B cell (primary cell): ENCODE measurements around the gene NUDT7. TPM values are rescaled to one million over a fixed set of nuclear protein-coding genes. Genes with fewer than 3 reads are reported as not detected.

Experiments
- ATAC-seq: fragments of 200-7000 bp; cut with Tn5 transposase; one replicate; pipeline ENCODE4 v1.10.0; 2021; ENCODE audit warnings: low read depth, mild to moderate bottlenecking, moderate number of reproducible peaks, moderate library complexity
- CTCF ChIA-PET: fragments of 350-600 bp; sonication (Branson Sonifier 250); formaldehyde crosslinking; loops from one replicate; lab custom pipeline; 2021; ENCODE audit warnings: antibody characterized with exemption, inconsistent platforms; lab: Charles Lee
- POLR2A ChIA-PET: fragments of 350-600 bp; sonication (Branson Sonifier 250); formaldehyde crosslinking; loops from one replicate; lab custom pipeline; 2021; ENCODE audit warnings: antibody characterized with exemption; lab: Charles Lee
- DNase-seq: peaks from one replicate; pipeline ENCODE4 v3.0.0; 2013
- H2AFZ ChIP-seq: 2 replicates; pipeline ENCODE4 v1.6.1; 2012; ENCODE audit warnings: mild to moderate bottlenecking, low read depth, low read length; ENCODE audit not compliant: insufficient read depth, poor library complexity, severe bottlenecking
- H3K27ac ChIP-seq, 2 donors: 1 replicate in 1 of 2; 2 replicates in 1 of 2; pipeline ENCODE4 v1.5.1; 2012 to 2013; ENCODE audit warnings: low read length in 2 of 2, mild to moderate bottlenecking in 2 of 2, moderate library complexity in 1 of 2
- H3K27me3 ChIP-seq, 4 experiments: fragments of 200-600 bp in 1 of 4; sonication (generic) in 1 of 4; replicated peaks in 1 of 4; 1 replicate in 2 of 4; 2 replicates in 2 of 4; pipeline versions ENCODE4 v1.6.1 to v1.7.0; 2013 to 2016; ENCODE audit warnings: low read length in 3 of 4, mild to moderate bottlenecking in 2 of 4, mixed read lengths in 1 of 4, moderate library complexity in 1 of 4; ENCODE audit not compliant: insufficient read depth in 4 of 4, control insufficient read depth in 3 of 4; ENCODE audit errors: control extremely low read depth in 1 of 4
- H3K36me3 ChIP-seq, 2 experiments: replicated peaks in 1 of 2; 1 replicate in 1 of 2; 2 replicates in 1 of 2; pipeline versions ENCODE4 v1.6.1 to v1.7.1; 2013; ENCODE audit warnings: low read length in 1 of 2; ENCODE audit not compliant: insufficient read depth in 2 of 2, control insufficient read depth in 1 of 2; ENCODE audit errors: control extremely low read depth in 1 of 2, extremely low read depth in 1 of 2
- H3K4me1 ChIP-seq, 2 donors: fragments of 200-600 bp in 1 of 2; sonication (generic) in 1 of 2; 1 replicate in 1 of 2; 2 replicates in 1 of 2; pipeline versions ENCODE4 v1.5.1 to v1.6.1; 2013 to 2017; ENCODE audit warnings: low read length in 2 of 2; ENCODE audit not compliant: control insufficient read depth in 2 of 2, insufficient read depth in 2 of 2
- H3K4me2 ChIP-seq: replicated peaks from 2 replicates; pipeline ENCODE3; 2012; ENCODE audit warnings: mild to moderate bottlenecking, low read depth, low read length; ENCODE audit not compliant: poor library complexity, severe bottlenecking
- H3K4me3 ChIP-seq, 5 experiments: fragments of 200-600 bp in 1 of 5; sonication (generic) in 1 of 5; 1 replicate in 3 of 5; 2 replicates in 2 of 5; pipeline versions ENCODE4 v1.5.1 to v1.7.0; 2011 to 2016; ENCODE audit warnings: low read length in 4 of 5, mild to moderate bottlenecking in 4 of 5, low read depth in 2 of 5, control low read depth in 1 of 5, moderate library complexity in 1 of 5; ENCODE audit not compliant: insufficient read depth in 1 of 5; ENCODE audit errors: control extremely low read depth in 1 of 5, extremely low read depth in 1 of 5
- H3K79me2 ChIP-seq: fragments of 200-600 bp; sonication (generic); one replicate; pipeline ENCODE4 v1.6.0; 2016; ENCODE audit warnings: low read length; ENCODE audit not compliant: control insufficient read depth, insufficient read depth
- H3K9ac ChIP-seq: fragments of 200-600 bp; sonication (generic); 2 replicates; pipeline ENCODE4 v1.6.1; 2017; ENCODE audit warnings: mild to moderate bottlenecking, low read length, moderate library complexity
- H3K9me3 ChIP-seq, 3 donors: one replicate each; pipeline versions ENCODE4 v1.6.1 to v1.7.1; 2013; ENCODE audit warnings: low read length in 2 of 3; ENCODE audit not compliant: control insufficient read depth in 2 of 3, insufficient read depth in 1 of 3; ENCODE audit errors: control extremely low read depth in 1 of 3
- H4K20me1 ChIP-seq: 2 replicates; pipeline ENCODE4 v1.6.0; 2012; ENCODE audit warnings: mild to moderate bottlenecking, low read length; ENCODE audit not compliant: insufficient read depth, control insufficient read depth, poor library complexity, severe bottlenecking
- H3K27ac Mint-ChIP-seq: one replicate; pipeline ENCODE4 v1.8.0; 2021; ENCODE audit warnings: mixed read lengths
- H3K27me3 Mint-ChIP-seq: one replicate; pipeline ENCODE4 v1.8.0; 2021; ENCODE audit warnings: mixed read lengths
- H3K4me1 Mint-ChIP-seq: one replicate; pipeline ENCODE4 v1.8.0; 2021; ENCODE audit warnings: mixed read lengths
- H3K4me3 Mint-ChIP-seq: one replicate; pipeline ENCODE4 v1.8.0; 2021; ENCODE audit warnings: mixed read lengths
- H3K9me3 Mint-ChIP-seq: one replicate; pipeline ENCODE4 v1.8.0; 2022; ENCODE audit warnings: mixed read lengths; ENCODE audit not compliant: insufficient read depth
- EZH2 ChIP-seq: IDR thresholded peaks from 2 replicates; pipeline ENCODE4 v1.6.1; 2012; ENCODE audit warnings: borderline replicate concordance, low read depth, mild to moderate bottlenecking, moderate library complexity, low read length; ENCODE audit not compliant: insufficient read depth, poor library complexity, severe bottlenecking
- WGBS: methylation state at CpG from one replicate; pipeline ENCODE4 v1.1.5; 2013; ENCODE audit warnings: missing lambda C conversion rate; ENCODE audit not compliant: insufficient coverage; 5-methylcytosine and 5-hydroxymethylcytosine counted together
- intact Hi-C: fragments of 100-400 bp; cut with micrococcal nuclease; formaldehyde crosslinking; loops from one replicate; pipeline ENCODE4 v1.10.0; 2022
- polyA plus RNA-seq: library from polyadenylated mRNA; depleted of rRNA; stranded (reverse); fragments of >200 nt; gene quantifications from 2 replicates; pipeline ENCODE4 v1.2.3, GENCODE V29; 2012
- total RNA-seq, 2 donors: library from RNA; stranded (reverse); fragments of 120-200 nt in 1 of 2; gene quantifications; 1 replicate in 1 of 2; 2 replicates in 1 of 2; pipeline versions ENCODE4 v1.2.3 to v1.2.4, GENCODE V29; 2013 to 2022
- TF ChIP-seq, protein P1 (sequence below): fragments of 200-600 bp; IDR thresholded peaks from one replicate; pipeline ENCODE4 v1.8.0; 2022; ENCODE audit warnings: antibody characterized with exemption, mild to moderate bottlenecking

The NUDT7 gene
- total and polyA plus RNA-seq, 2 donors (not counting 1 experiment from before 2014, with no cell fraction given), result 4.8 to 8.4 TPM

DNA sequence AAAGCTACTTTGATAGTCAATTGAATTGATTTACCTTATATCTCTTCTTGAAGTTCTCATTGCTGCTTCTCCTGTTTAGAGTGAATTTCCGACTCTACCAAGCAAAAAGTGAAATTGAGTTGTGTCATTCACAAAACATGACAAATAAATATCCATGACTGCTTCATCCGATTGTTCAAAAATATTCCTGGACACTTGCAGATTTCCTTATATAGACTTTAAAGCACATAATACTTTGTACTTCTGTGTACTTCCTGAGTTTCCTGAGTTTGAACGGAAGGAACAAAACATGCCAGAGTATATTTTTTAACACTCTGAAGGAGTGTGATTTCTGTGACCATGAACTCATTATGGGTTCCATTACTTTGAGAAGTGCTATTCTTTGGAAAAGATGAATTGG lies 45.5 kb downstream of the NUDT7 start:
- TF ChIP-seq EZH2, result no peak
- TF ChIP-seq, protein P1, sequence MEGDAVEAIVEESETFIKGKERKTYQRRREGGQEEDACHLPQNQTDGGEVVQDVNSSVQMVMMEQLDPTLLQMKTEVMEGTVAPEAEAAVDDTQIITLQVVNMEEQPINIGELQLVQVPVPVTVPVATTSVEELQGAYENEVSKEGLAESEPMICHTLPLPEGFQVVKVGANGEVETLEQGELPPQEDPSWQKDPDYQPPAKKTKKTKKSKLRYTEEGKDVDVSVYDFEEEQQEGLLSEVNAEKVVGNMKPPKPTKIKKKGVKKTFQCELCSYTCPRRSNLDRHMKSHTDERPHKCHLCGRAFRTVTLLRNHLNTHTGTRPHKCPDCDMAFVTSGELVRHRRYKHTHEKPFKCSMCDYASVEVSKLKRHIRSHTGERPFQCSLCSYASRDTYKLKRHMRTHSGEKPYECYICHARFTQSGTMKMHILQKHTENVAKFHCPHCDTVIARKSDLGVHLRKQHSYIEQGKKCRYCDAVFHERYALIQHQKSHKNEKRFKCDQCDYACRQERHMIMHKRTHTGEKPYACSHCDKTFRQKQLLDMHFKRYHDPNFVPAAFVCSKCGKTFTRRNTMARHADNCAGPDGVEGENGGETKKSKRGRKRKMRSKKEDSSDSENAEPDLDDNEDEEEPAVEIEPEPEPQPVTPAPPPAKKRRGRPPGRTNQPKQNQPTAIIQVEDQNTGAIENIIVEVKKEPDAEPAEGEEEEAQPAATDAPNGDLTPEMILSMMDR, result no peak
- H3K79me2 ChIP-seq, result no peaks in the 10 kb centered on the region
- no peak overlapping the region for H2AFZ ChIP-seq
- H3K4me3 Mint-ChIP-seq, result no peak overlapping the region
- no peak overlapping the region for H3K4me2 ChIP-seq
- intact Hi-C loops, result no loop called here
- H3K9ac ChIP-seq, result no peak overlapping the region
- H3K27ac ChIP-seq, result no peak overlapping the region
- H4K20me1 ChIP-seq, result no peaks in the 10 kb centered on the region
- peaks cover 10% of the 10 kb centered on the region for H3K27me3 Mint-ChIP-seq
- H3K4me1 Mint-ChIP-seq, result no peaks in the 10 kb centered on the region
- no peak overlapping the region for H3K27ac Mint-ChIP-seq
- ChIA-PET CTCF (no interaction called here), POLR2A (no interaction called here)
- H3K36me3 ChIP-seq, result no peaks in the 10 kb centered on the region
- DNase-seq, result no peak
- peaks cover 0 to under 1% (median 0%) of the 10 kb centered on the region in 3 donors for H3K9me3 ChIP-seq
- ATAC-seq, result no peak
- no peak overlapping the region for H3K4me3 ChIP-seq
- H3K4me1 ChIP-seq, result no peaks in the 10 kb centered on the region
- no peaks in the 10 kb centered on the region for H3K9me3 Mint-ChIP-seq
- H3K27me3 ChIP-seq, result no peaks in the 10 kb centered on the region
- whole genome bisulfite sequencing, result 86% methylated on average over 1 of the region's 3 CpGs

DNA sequence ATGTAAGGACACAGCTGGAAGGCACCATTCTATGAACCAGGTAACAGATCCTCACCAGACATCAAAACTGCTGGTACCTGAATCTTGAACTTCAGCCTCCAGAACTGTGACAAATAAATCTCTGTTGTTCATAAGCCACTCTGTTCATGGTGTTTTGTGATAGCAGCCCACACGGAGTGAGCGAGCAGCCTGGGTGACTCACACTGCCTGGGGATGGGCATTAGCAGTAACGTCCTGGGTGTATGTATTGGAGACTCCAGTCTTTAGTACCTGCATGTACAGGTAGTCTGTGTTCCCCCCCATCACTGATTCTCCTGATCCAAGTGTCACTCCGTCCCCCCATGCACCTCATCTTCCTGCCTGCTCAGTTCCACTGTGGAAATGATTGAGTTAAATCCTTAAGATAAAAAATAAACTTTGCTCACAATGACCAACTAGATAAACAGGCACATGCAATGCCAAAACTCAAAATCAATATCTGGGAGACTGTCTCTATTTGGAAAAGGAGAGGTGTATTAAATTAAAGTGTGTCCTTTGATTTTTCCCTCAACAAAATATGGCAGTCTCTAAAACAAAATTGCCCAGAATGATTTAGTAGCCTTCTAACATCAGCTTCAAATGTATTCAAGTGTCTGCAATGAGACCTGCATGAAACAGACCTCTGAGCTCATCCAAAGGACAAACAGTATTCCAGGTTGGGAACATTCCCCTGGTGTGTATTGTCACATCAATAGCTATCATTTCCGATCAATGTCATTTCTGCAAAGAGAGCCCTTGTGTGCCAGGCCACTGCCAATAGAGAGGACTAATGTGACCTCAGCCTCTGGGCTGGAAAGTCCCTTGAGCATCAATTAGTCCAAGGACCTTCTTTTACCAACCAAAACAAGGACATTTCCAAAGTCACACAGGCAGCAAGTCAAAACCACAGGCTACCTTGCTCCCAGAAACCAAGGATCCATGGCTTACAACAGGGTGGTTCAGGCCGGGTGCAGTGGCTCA lies 53.9 kb downstream of the NUDT7 start:
- no peak overlapping the region for H3K27ac ChIP-seq
- Mint-ChIP-seq H3K27ac (no peak overlapping the region), H3K9me3 (no peaks in the 10 kb centered on the region), H3K27me3 (peaks cover 9% of the 10 kb centered on the region), H3K4me3 (no peak overlapping the region), H3K4me1 (no peaks in the 10 kb centered on the region)
- ChIA-PET CTCF (no interaction called here), POLR2A (no interaction called here)
- H3K4me2 ChIP-seq, result no peak overlapping the region
- ATAC-seq, result no peak
- no peaks in the 10 kb centered on the region for H3K79me2 ChIP-seq
- intact Hi-C loops, result no loop called here
- no peaks in the 10 kb centered on the region for H4K20me1 ChIP-seq
- DNase-seq, result no peak
- no peak overlapping the region for H3K4me3 ChIP-seq
- H3K36me3 ChIP-seq, result no peaks in the 10 kb centered on the region
- H3K4me1 ChIP-seq, result no peaks in the 10 kb centered on the region
- H3K9ac ChIP-seq, result no peak overlapping the region
- no peak for TF ChIP-seq EZH2
- TF ChIP-seq, protein P1, result no peak
- 100% methylated on average over 1 of the region's 6 CpGs for WGBS
- peaks cover 0 to 2% (median 0%) of the 10 kb centered on the region in 3 donors for H3K9me3 ChIP-seq
- no peak overlapping the region for H2AFZ ChIP-seq
- no peaks in the 10 kb centered on the region for H3K27me3 ChIP-seq
